Activated naive CD4-positive, alpha-beta T cell treated with anti-CD3 and anti-CD28 coated beads for 36 hours (primary cell): ENCODE data around the gene GATD1. TPM values are rescaled to one million over a fixed set of nuclear protein-coding genes. Genes with fewer than 3 reads are reported as not detected.

Source experiments
- CTCF ChIA-PET: fragments of 350-600 bp; sonication (Branson Sonifier 250); formaldehyde crosslinking; loops from one replicate; lab custom pipeline; 2021; ENCODE audit warnings: antibody characterized with exemption; lab: Charles Lee
- DNase-seq: peaks from one replicate; pipeline ENCODE4 v3.0.0-alpha.2; 2020
- H3K27ac Mint-ChIP-seq: one replicate; pipeline ENCODE4 v1.8.0; 2021; ENCODE audit warnings: mild to moderate bottlenecking, mixed read lengths
- H3K27me3 Mint-ChIP-seq: one replicate; pipeline ENCODE4 v1.8.0; 2021; ENCODE audit warnings: low read depth, mixed read lengths
- H3K36me3 Mint-ChIP-seq: one replicate; pipeline ENCODE4 v1.8.0; 2021; ENCODE audit warnings: low read depth, mixed read lengths
- H3K4me1 Mint-ChIP-seq: one replicate; pipeline ENCODE4 v1.8.0; 2021; ENCODE audit warnings: low read depth, mixed read lengths
- H3K4me3 Mint-ChIP-seq: one replicate; pipeline ENCODE4 v1.8.0; 2021; ENCODE audit warnings: mild to moderate bottlenecking, moderate library complexity, mixed read lengths
- H3K9me3 Mint-ChIP-seq: one replicate; pipeline ENCODE4 v1.8.0; 2021; ENCODE audit warnings: mixed read lengths
- intact Hi-C: fragments of 100-400 bp; cut with micrococcal nuclease; formaldehyde crosslinking; loops from one replicate; pipeline ENCODE4 v1.15.1; 2023
- total RNA-seq, 2 experiments: library from RNA; stranded (reverse); gene quantifications; one replicate each; pipeline ENCODE4 v1.2.3, GENCODE V29; 2021

Gene GATD1
- total RNA-seq, 2 experiments from 2014 or later, result 33.0 to 34.3 TPM

GRCh38 chr11:798093-798713, 20.9 kb upstream of the GATD1 start, which contains the start of gene SLC25A22:
Gene SLC25A22, minus strand, starts transcription at chr11:798281. Its CDS starts 3,275 bp downstream, at chr11:795006.
- Mint-ChIP-seq H3K27me3 (no peaks in the 10 kb centered on the region), H3K4me1 (peaks cover 15% of the 10 kb centered on the region), H3K27ac (peak within 1 kb of the TSS; percentile 37), H3K9me3 (no peaks in the 10 kb centered on the region), H3K36me3 (peaks cover 3% of the 10 kb centered on the region), H3K4me3 (peak within 1 kb of the TSS; percentile 86)
- CTCF ChIA-PET, result interaction anchor here (0.7 kb wide), 1 partner anchor 50 kb away, joined by 3 read pairs; no protein-coding TSS in a partner anchor
- intact Hi-C loops, result loop anchor here (1.0 to 10.0 kb wide), 5 partner anchors 70 to 591 kb away; partner anchors contain the start of genes BET1L, IFITM1, LMNTD2 and PHRF1
- DNase-seq, result peak; percentile 82

GRCh38 chr11:797296-798092, 20.2 kb upstream of the GATD1 start:
- Mint-ChIP-seq H3K4me3 (peak overlapping the region; percentile 86), H3K27ac (peak overlapping the region; percentile 37), H3K27me3 (no peaks in the 10 kb centered on the region), H3K36me3 (peaks cover 3% of the 10 kb centered on the region), H3K9me3 (no peaks in the 10 kb centered on the region), H3K4me1 (peaks cover 12% of the 10 kb centered on the region)
- peak; percentile 85 for DNase-seq
- CTCF ChIA-PET, result interaction anchor here (0.6 to 1.3 kb wide), 2 partner anchors 10 to 32 kb away, joined by 3 read pairs; no protein-coding TSS in a partner anchor
- intact Hi-C loops, result loop anchor here (1.0 to 10.0 kb wide), 11 partner anchors 8 to 590 kb away; partner anchors contain the start of genes BET1L, CHID1, DEAF1 and IFITM1

- Mint-ChIP-seq H3K4me1 (peaks cover 12% of the 10 kb centered on the region), H3K27me3 (no peaks in the 10 kb centered on the region), H3K36me3 (peaks cover 6% of the 10 kb centered on the region), H3K9me3 (no peaks in the 10 kb centered on the region), H3K27ac (peak overlapping the region; percentile 37), H3K4me3 (peak overlapping the region; percentile 86)
- DNase-seq, result no peak
- intact Hi-C loops, result loop anchor here (1.0 to 10.0 kb wide), 13 partner anchors 9 to 589 kb away; partner anchors contain the start of genes BET1L, CHID1, DEAF1 and GATD1
- CTCF ChIA-PET, result interaction anchor here (0.6 to 1.3 kb wide), 3 partner anchors 11 to 31 kb away, joined by 3 read pairs; partner anchors contain the start of gene GATD1
Observed at GRCh38 chr11:796565-797295, 19.4 kb upstream of the GATD1 start.

- Mint-ChIP-seq H3K36me3 (peaks cover 11% of the 10 kb centered on the region), H3K4me3 (peak overlapping the region; percentile 86), H3K4me1 (peaks cover 12% of the 10 kb centered on the region), H3K27ac (peak overlapping the region; percentile 37), H3K9me3 (no peaks in the 10 kb centered on the region), H3K27me3 (no peaks in the 10 kb centered on the region)
- DNase-seq, result peak; percentile 90
- intact Hi-C loops, result loop anchor here (1.0 to 10.0 kb wide), 10 partner anchors 19 to 589 kb away; partner anchors contain the start of genes BET1L, CHID1, GATD1 and IFITM1
- CTCF ChIA-PET, result interaction anchor here (1.0 to 1.1 kb wide), 2 partner anchors 18 to 32 kb away, joined by 3 to 4 read pairs; partner anchors contain the start of gene GATD1
Observed at GRCh38 chr11:795634-796564, 18.6 kb upstream of the GATD1 start.

GRCh38 chr11:794766-795633, 17.7 kb upstream of the GATD1 start:
- Mint-ChIP-seq H3K27me3 (no peaks in the 10 kb centered on the region), H3K4me1 (peaks cover 12% of the 10 kb centered on the region), H3K27ac (no peak overlapping the region), H3K9me3 (no peaks in the 10 kb centered on the region), H3K36me3 (peaks cover 11% of the 10 kb centered on the region), H3K4me3 (peak overlapping the region; percentile 86)
- intact Hi-C loops, result loop anchor here (5.0 to 10.0 kb wide), 4 partner anchors 218 to 588 kb away; partner anchors contain the start of genes BET1L, IFITM1, LMNTD2 and PHRF1
- no peak for DNase-seq
- CTCF ChIA-PET, result interaction anchor here (1.0 kb wide), 1 partner anchor 31 kb away, joined by 4 read pairs; no protein-coding TSS in a partner anchor

GRCh38 chr11:794013-794765, 16.9 kb upstream of the GATD1 start:
- Mint-ChIP-seq H3K9me3 (no peaks in the 10 kb centered on the region), H3K36me3 (peaks cover 11% of the 10 kb centered on the region), H3K27me3 (no peaks in the 10 kb centered on the region), H3K4me3 (peak overlapping the region; percentile 4), H3K27ac (no peak overlapping the region), H3K4me1 (peaks cover 12% of the 10 kb centered on the region)
- DNase-seq, result no peak
- intact Hi-C loops, result loop anchor here (10.0 kb wide), 1 partner anchor 479 kb away; the partner anchor contains the start of gene IFITM1
- CTCF ChIA-PET, result no interaction called here

GRCh38 chr11:793556-793955, 16.3 kb upstream of the GATD1 start:
- Mint-ChIP-seq H3K4me1 (peaks cover 12% of the 10 kb centered on the region), H3K4me3 (no peak overlapping the region), H3K36me3 (peaks cover 11% of the 10 kb centered on the region), H3K27me3 (peaks cover 3% of the 10 kb centered on the region), H3K27ac (no peak overlapping the region), H3K9me3 (no peaks in the 10 kb centered on the region)
- CTCF ChIA-PET, result no interaction called here
- DNase-seq, result no peak
- intact Hi-C loops, result loop anchor here (10.0 kb wide), 1 partner anchor 479 kb away; the partner anchor contains the start of gene IFITM1

- H3K36me3 Mint-ChIP-seq, result peaks cover 11% of the 10 kb centered on the region
- no peak for DNase-seq
- H3K4me3 Mint-ChIP-seq, result no peak overlapping the region
- peaks cover 12% of the 10 kb centered on the region for H3K4me1 Mint-ChIP-seq
- no peaks in the 10 kb centered on the region for H3K9me3 Mint-ChIP-seq
- H3K27ac Mint-ChIP-seq, result no peak overlapping the region
- intact Hi-C loops, result loop anchor here (10.0 kb wide), 1 partner anchor 478 kb away; the partner anchor contains the start of gene IFITM1
- CTCF ChIA-PET, result no interaction called here
- H3K27me3 Mint-ChIP-seq, result peaks cover 3% of the 10 kb centered on the region
Observed at GRCh38 chr11:792873-793272, 15.6 kb upstream of the GATD1 start.

- Mint-ChIP-seq H3K36me3 (peaks cover 11% of the 10 kb centered on the region), H3K27me3 (peaks cover 3% of the 10 kb centered on the region), H3K27ac (no peak overlapping the region), H3K4me3 (no peak overlapping the region), H3K9me3 (no peaks in the 10 kb centered on the region), H3K4me1 (peaks cover 12% of the 10 kb centered on the region)
- DNase-seq, result no peak
- CTCF ChIA-PET, result no interaction called here
- intact Hi-C loops, result loop anchor here (10.0 kb wide), 1 partner anchor 478 kb away; the partner anchor contains the start of gene IFITM1
Observed at GRCh38 chr11:792535-792821, 15.2 kb upstream of the GATD1 start.
